ENCODE results near the gene CD4. TPM values are rescaled to one million over a fixed set of nuclear protein-coding genes. Genes with fewer than 3 reads are reported as not detected.

Gene CD4
- total RNA-seq, 4 donors from 2014 or later = 1.00 to 7.9 (median 2.8) TPM

GRCh38 chr12:6838854-6839253 lies 49.5 kb downstream of the CD4 start:
- Histone ChIP-seq H3K4me1 (no peaks in the 10 kb centered on the region), H3K27ac (no peak overlapping the region), H3K4me3 (no peak overlapping the region), H3K9me3 (no peaks in the 10 kb centered on the region), H3K27me3 (no peaks in the 10 kb centered on the region), H3K36me3 (no peaks in the 10 kb centered on the region)
- TF ChIP-seq POLR2AphosphoS5 (IDR thresholded peaks at IDR 0.05) (no peak), EP300 (IDR thresholded peaks at IDR 0.05; ENCODE audit: low read depth) (no peak), POLR2A (IDR thresholded peaks at IDR 0.05) (no peak)
- TF ChIP-seq, protein P1, sequence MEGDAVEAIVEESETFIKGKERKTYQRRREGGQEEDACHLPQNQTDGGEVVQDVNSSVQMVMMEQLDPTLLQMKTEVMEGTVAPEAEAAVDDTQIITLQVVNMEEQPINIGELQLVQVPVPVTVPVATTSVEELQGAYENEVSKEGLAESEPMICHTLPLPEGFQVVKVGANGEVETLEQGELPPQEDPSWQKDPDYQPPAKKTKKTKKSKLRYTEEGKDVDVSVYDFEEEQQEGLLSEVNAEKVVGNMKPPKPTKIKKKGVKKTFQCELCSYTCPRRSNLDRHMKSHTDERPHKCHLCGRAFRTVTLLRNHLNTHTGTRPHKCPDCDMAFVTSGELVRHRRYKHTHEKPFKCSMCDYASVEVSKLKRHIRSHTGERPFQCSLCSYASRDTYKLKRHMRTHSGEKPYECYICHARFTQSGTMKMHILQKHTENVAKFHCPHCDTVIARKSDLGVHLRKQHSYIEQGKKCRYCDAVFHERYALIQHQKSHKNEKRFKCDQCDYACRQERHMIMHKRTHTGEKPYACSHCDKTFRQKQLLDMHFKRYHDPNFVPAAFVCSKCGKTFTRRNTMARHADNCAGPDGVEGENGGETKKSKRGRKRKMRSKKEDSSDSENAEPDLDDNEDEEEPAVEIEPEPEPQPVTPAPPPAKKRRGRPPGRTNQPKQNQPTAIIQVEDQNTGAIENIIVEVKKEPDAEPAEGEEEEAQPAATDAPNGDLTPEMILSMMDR (IDR thresholded peaks at IDR 0.05) = no peak
- no peak for DNase-seq
- 80 to 88% methylated on average over 1 to 16 of the region's 16 CpGs for WGBS, 2 donors (ENCODE audit: low coverage in 1 of 2)
- intact Hi-C loops (cut with DNase I; ENCODE audit: low total_unique reads) (no loop called here), in situ Hi-C loops (cut with MboI; ENCODE audit: low pct_ligation_motif_present in 1 of 4, low pct_unique_long_range_greater_than_20kb in 1 of 4, low sequenced_read_pairs in 3 of 4) (loop anchor here in 2 of 4 donors (25.0 kb wide), 1 partner anchor 102 kb away; no protein-coding TSS in a partner anchor)

- Histone ChIP-seq H3K27me3 (no peaks in the 10 kb centered on the region), H3K4me1 (no peaks in the 10 kb centered on the region), H3K4me3 (no peak overlapping the region), H3K27ac (peak overlapping the region in 2 of 4 donors; percentile 16 to 46), H3K36me3 (no peaks in the 10 kb centered on the region), H3K9me3 (no peaks in the 10 kb centered on the region)
- DNase-seq = peak; percentile 77
- WGBS, 2 donors (ENCODE audit: low coverage in 1 of 2) = 69 to 71% methylated on average over 4 to 10 of the region's 10 CpGs
- intact Hi-C loops (cut with DNase I; ENCODE audit: low total_unique reads) = no loop called here
- in situ Hi-C loops (cut with MboI; ENCODE audit: low pct_ligation_motif_present in 1 of 4, low pct_unique_long_range_greater_than_20kb in 1 of 4, low sequenced_read_pairs in 3 of 4) = loop anchor here in 2 of 4 donors (25.0 kb wide), 1 partner anchor 102 kb away; no protein-coding TSS in a partner anchor
- TF ChIP-seq POLR2AphosphoS5 (IDR thresholded peaks at IDR 0.05) (no peak), POLR2A (IDR thresholded peaks at IDR 0.05) (no peak), EP300 (IDR thresholded peaks at IDR 0.05; ENCODE audit: low read depth) (no peak)
- TF ChIP-seq, protein P1 (IDR thresholded peaks at IDR 0.05) = no peak
Measured at GRCh38 chr12:6839482-6840201, 50.3 kb downstream of the CD4 start.

GRCh38 chr12:6840330-6840729 lies 51.0 kb downstream of the CD4 start:
- Histone ChIP-seq H3K4me3 (no peak overlapping the region), H3K9me3 (no peaks in the 10 kb centered on the region), H3K27ac (peak overlapping the region in 2 of 4 donors; percentile 16 to 46), H3K27me3 (no peaks in the 10 kb centered on the region), H3K4me1 (no peaks in the 10 kb centered on the region), H3K36me3 (no peaks in the 10 kb centered on the region)
- TF ChIP-seq EP300 (IDR thresholded peaks at IDR 0.05; ENCODE audit: low read depth) = no peak
- no peak for TF ChIP-seq POLR2AphosphoS5 (IDR thresholded peaks at IDR 0.05)
- TF ChIP-seq, protein P1 (IDR thresholded peaks at IDR 0.05) = no peak
- no peak for TF ChIP-seq POLR2A (IDR thresholded peaks at IDR 0.05)
- intact Hi-C loops (cut with DNase I; ENCODE audit: low total_unique reads) (no loop called here), in situ Hi-C loops (cut with MboI; ENCODE audit: low pct_ligation_motif_present in 1 of 4, low pct_unique_long_range_greater_than_20kb in 1 of 4, low sequenced_read_pairs in 3 of 4) (loop anchor here in 2 of 4 donors (25.0 kb wide), 1 partner anchor 103 kb away; no protein-coding TSS in a partner anchor)
- DNase-seq = no peak
- WGBS, 2 donors (ENCODE audit: low coverage in 1 of 2) = 73% methylated on average over 1 of the region's 1 CpG; no CpG with 5 or more reads in 1 of the 2 donors

DNA sequence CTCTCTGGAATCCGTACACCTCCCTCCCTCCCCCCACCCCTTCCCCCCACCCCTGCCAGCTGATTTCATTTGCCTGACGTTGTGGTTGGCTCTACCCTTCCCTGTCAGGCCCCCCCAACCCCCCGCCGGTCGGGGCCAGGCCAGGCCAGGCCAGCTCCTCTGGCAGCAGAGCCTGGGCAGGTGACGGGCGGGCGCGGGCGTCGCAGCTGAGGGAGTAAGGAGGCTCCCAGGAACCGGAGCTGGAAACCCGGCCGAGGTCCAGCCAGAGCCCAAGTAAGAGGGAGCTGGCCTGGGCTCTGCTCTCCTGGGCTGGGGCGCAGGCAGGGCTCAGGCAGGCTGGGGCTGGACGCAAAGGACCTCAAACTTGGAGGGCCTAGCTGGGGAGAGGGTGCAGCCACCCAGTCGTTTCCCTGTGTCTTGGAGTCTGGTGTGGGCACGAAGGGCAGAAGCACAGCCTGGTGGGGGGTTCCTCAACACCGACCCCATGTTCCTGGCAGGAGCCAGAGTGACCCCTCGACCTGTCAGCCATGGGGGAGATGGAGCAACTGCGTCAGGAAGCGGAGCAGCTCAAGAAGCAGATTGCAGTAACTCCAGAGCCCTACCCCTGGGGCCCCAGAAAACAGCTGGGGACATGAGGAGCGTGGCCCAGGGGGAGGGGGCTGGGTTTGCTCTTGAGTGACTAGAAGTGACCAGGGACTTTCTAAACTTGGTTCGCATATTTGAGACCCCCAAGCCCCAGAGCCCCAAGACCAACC lies 51.6 kb downstream of the CD4 start, which contains the start of gene GNB3:
Gene GNB3 (plus strand): TSS at position 165 of the 755 bp plus-strand sequence. CDS start 363 bp downstream, at position 528.
- TF ChIP-seq POLR2A (IDR thresholded peaks at IDR 0.05) (no peak), EP300 (IDR thresholded peaks at IDR 0.05; ENCODE audit: low read depth) (no peak), POLR2AphosphoS5 (IDR thresholded peaks at IDR 0.05) (no peak)
- TF ChIP-seq, protein P1 (IDR thresholded peaks at IDR 0.05) = no peak
- 80% methylated on average over 20 of the region's 24 CpGs; no CpG with 5 or more reads in 1 of the 2 donors for WGBS, 2 donors (ENCODE audit: low coverage in 1 of 2)
- Histone ChIP-seq H3K4me1 (no peaks in the 10 kb centered on the region), H3K9me3 (no peaks in the 10 kb centered on the region), H3K4me3 (no peak within 1 kb of the TSS), H3K27ac (peak within 1 kb of the TSS in 2 of 4 donors; percentile 16 to 46), H3K36me3 (no peaks in the 10 kb centered on the region), H3K27me3 (no peaks in the 10 kb centered on the region)
- DNase-seq = no peak
- intact Hi-C loops (cut with DNase I; ENCODE audit: low total_unique reads) = no loop called here
- in situ Hi-C loops (cut with MboI; ENCODE audit: low pct_ligation_motif_present in 1 of 4, low pct_unique_long_range_greater_than_20kb in 1 of 4, low sequenced_read_pairs in 3 of 4) = loop anchor here in 2 of 4 donors (25.0 kb wide), 1 partner anchor 104 kb away; no protein-coding TSS in a partner anchor
